ENCODE data around the gene OSBPL5. TPM values are rescaled to one million over a fixed set of nuclear protein-coding genes. Genes with fewer than 3 reads are reported as not detected.

OSBPL5 gene
- total RNA-seq, 1 donor from 2014 or later = 6.2 TPM

GRCh38 chr11:3081386-3081751 is 83.7 kb downstream of the OSBPL5 start:
- Histone ChIP-seq H3K9ac (no peak overlapping the region), H3F3A (ENCODE audit: low read depth) (no peaks in the 10 kb centered on the region), H3K4me3 (no peak overlapping the region), H3K36me3 (no peaks in the 10 kb centered on the region), H3K9me3 (ENCODE audit: low read depth) (no peaks in the 10 kb centered on the region), H4K20me1 (ENCODE audit: low read depth) (no peaks in the 10 kb centered on the region), H2AFZ (replicated peaks) (no peak overlapping the region), H3K4me2 (no peak overlapping the region), H3K27me3 (no peaks in the 10 kb centered on the region), H3K79me2 (ENCODE audit: low read depth) (no peaks in the 10 kb centered on the region), H3K4me1 (no peaks in the 10 kb centered on the region), H3K27ac (no peak overlapping the region)
- Mint-ChIP-seq H3K4me1 (peaks cover 3% of the 10 kb centered on the region), H3K36me3 (no peaks in the 10 kb centered on the region), H3K27ac (no peak overlapping the region), H3K27me3 (ENCODE audit: insufficient read depth, low read depth) (peaks cover 14% of the 10 kb centered on the region), H3K9me3 (no peaks in the 10 kb centered on the region), H3K4me3 (no peak overlapping the region)
- DNase-seq (ENCODE audit: low spot score) = no peak
- TF ChIP-seq EZH2phosphoT487 (IDR thresholded peaks at IDR 0.05) (no peak), EZH2 (IDR thresholded peaks at IDR 0.05) (no peak)
- TF ChIP-seq, protein P1, sequence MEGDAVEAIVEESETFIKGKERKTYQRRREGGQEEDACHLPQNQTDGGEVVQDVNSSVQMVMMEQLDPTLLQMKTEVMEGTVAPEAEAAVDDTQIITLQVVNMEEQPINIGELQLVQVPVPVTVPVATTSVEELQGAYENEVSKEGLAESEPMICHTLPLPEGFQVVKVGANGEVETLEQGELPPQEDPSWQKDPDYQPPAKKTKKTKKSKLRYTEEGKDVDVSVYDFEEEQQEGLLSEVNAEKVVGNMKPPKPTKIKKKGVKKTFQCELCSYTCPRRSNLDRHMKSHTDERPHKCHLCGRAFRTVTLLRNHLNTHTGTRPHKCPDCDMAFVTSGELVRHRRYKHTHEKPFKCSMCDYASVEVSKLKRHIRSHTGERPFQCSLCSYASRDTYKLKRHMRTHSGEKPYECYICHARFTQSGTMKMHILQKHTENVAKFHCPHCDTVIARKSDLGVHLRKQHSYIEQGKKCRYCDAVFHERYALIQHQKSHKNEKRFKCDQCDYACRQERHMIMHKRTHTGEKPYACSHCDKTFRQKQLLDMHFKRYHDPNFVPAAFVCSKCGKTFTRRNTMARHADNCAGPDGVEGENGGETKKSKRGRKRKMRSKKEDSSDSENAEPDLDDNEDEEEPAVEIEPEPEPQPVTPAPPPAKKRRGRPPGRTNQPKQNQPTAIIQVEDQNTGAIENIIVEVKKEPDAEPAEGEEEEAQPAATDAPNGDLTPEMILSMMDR (IDR thresholded peaks at IDR 0.05) = no peak

- H3F3A ChIP-seq (ENCODE audit: low read depth) = no peaks in the 10 kb centered on the region
- no peaks in the 10 kb centered on the region for H3K27me3 ChIP-seq
- no peaks in the 10 kb centered on the region for H3K4me1 ChIP-seq
- H3K4me2 ChIP-seq = no peak overlapping the region
- no peak overlapping the region for H3K9ac ChIP-seq
- no peak overlapping the region for H3K4me3 ChIP-seq
- peaks cover 3% of the 10 kb centered on the region for H3K4me1 Mint-ChIP-seq
- H2AFZ ChIP-seq (replicated peaks) = no peak overlapping the region
- H3K9me3 ChIP-seq (ENCODE audit: low read depth) = no peaks in the 10 kb centered on the region
- H3K36me3 ChIP-seq = no peaks in the 10 kb centered on the region
- no peak for DNase-seq (ENCODE audit: low spot score)
- peaks cover 13% of the 10 kb centered on the region for H3K27me3 Mint-ChIP-seq (ENCODE audit: insufficient read depth, low read depth)
- H3K36me3 Mint-ChIP-seq = no peaks in the 10 kb centered on the region
- H3K27ac ChIP-seq = no peak overlapping the region
- H3K79me2 ChIP-seq (ENCODE audit: low read depth) = no peaks in the 10 kb centered on the region
- no peak overlapping the region for H3K27ac Mint-ChIP-seq
- no peaks in the 10 kb centered on the region for H3K9me3 Mint-ChIP-seq
- H3K4me3 Mint-ChIP-seq = no peak overlapping the region
- no peaks in the 10 kb centered on the region for H4K20me1 ChIP-seq (ENCODE audit: low read depth)
- TF ChIP-seq EZH2phosphoT487 (IDR thresholded peaks at IDR 0.05) (no peak), EZH2 (IDR thresholded peaks at IDR 0.05) (no peak)
- TF ChIP-seq, protein P1 (IDR thresholded peaks at IDR 0.05) = no peak
Measured at GRCh38 chr11:3080733-3081385, 84.3 kb downstream of the OSBPL5 start.

- Mint-ChIP-seq H3K4me3 (no peak overlapping the region), H3K36me3 (no peaks in the 10 kb centered on the region), H3K9me3 (no peaks in the 10 kb centered on the region), H3K4me1 (no peaks in the 10 kb centered on the region), H3K27ac (no peak overlapping the region), H3K27me3 (ENCODE audit: insufficient read depth, low read depth) (peaks cover 10% of the 10 kb centered on the region)
- Histone ChIP-seq H3K27me3 (no peaks in the 10 kb centered on the region), H3K4me3 (no peak overlapping the region), H3K4me1 (peaks cover 3% of the 10 kb centered on the region), H4K20me1 (ENCODE audit: low read depth) (no peaks in the 10 kb centered on the region), H3K27ac (no peak overlapping the region), H3K4me2 (no peak overlapping the region), H3K9me3 (ENCODE audit: low read depth) (no peaks in the 10 kb centered on the region), H3K36me3 (no peaks in the 10 kb centered on the region), H3K79me2 (ENCODE audit: low read depth) (no peaks in the 10 kb centered on the region), H3K9ac (no peak overlapping the region), H2AFZ (replicated peaks) (no peak overlapping the region), H3F3A (ENCODE audit: low read depth) (no peaks in the 10 kb centered on the region)
- no peak for DNase-seq (ENCODE audit: low spot score)
- TF ChIP-seq EZH2 (IDR thresholded peaks at IDR 0.05) (no peak), EZH2phosphoT487 (IDR thresholded peaks at IDR 0.05) (no peak)
- TF ChIP-seq, protein P1 (IDR thresholded peaks at IDR 0.05) = no peak
Measured at GRCh38 chr11:3080104-3080503, 85.0 kb downstream of the OSBPL5 start.
